Gastroesophageal sphincter (tissue), 3 donors: ENCODE results near the gene FBXO48.

Source experiments
- CTCF ChIP-seq, 4 experiments: fragments of 200-600 bp in 2 of 4; fragments of 450-650 bp in 2 of 4; sonication (generic) in 1 of 4; IDR thresholded peaks; one replicate each; pipeline ENCODE4 v1.5.1; 2017 to 2019; ENCODE audit warnings: antibody characterized with exemption in 4 of 4, mild to moderate bottlenecking in 2 of 4, moderate library complexity in 2 of 4
- POLR2AphosphoS5 ChIP-seq: sonication (generic); formaldehyde crosslinking; IDR thresholded peaks from one replicate; pipeline ENCODE4 v1.6.1; 2017; ENCODE audit warnings: antibody characterized with exemption

GRCh38 chr2:68491582-68491981 lies 24.5 kb upstream of the FBXO48 start:
- no peak for TF ChIP-seq POLR2AphosphoS5
- no peak for TF ChIP-seq CTCF (IDR thresholded peaks at IDR 0.05)
